Measurements from ENCODE around the gene GULP1.

The GULP1 gene

DNA sequence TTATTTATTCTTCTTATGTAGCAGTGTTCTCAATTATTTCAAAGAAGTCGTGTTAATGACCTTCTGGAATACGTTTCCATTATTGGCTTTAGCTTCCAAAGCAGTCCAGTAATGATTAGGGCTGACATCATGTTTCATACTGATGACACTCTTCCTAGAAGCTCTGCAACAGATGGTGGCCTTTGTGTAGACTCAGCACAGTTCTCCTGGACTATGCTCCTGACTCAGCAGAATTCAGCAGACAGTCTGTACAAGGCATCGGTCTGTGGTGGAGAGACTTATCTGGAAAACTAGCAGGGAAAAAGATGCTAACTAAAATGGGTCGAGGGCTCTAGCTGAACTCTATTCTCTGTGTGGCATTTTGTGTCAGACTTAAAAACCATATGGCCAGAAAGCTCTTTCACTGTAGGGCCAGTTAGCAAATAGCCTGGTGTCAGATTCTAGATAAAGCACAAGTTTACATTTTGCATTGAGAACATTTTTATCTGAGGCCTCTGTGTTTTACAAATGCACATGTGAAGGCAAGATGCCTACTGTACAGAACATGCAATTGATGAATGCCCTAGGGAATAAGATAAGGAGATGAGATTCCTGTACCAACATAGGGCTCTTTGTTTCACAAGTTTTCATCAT lies 35.1 kb downstream of the GULP1 start:
- no peak for DNase-seq

DNA sequence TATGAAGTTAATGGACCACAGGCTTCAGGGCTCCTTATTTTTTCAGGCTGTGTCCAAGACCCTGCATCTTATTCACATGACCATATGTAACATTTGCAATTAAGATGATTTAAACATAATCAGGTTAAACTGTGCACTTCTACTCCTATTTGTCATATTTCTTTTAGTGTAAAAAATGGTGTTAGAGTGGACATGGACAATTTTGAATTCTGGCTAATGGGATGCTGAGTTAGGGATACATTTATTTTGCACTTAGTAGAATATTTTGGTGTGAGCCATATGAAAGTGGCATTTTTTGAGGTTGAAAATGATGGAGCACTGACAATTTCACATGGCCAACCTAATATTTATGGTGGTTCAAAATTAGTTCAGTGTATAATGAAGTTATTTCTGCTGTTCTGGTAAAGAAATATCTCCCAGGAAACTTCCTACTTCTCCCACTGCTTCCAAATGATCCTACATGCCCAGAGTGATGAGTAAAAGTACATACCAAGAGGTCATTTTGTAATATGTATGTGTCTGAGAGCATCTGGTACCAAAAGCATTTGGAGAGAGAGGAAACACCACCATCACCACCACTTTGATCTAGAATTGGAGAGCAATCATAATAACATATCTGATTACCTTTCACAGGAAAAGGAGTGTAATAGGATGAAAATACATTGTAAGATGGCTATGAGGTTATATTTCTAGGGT lies 36.0 kb downstream of the GULP1 start:
- DNase-seq = no peak

DNA sequence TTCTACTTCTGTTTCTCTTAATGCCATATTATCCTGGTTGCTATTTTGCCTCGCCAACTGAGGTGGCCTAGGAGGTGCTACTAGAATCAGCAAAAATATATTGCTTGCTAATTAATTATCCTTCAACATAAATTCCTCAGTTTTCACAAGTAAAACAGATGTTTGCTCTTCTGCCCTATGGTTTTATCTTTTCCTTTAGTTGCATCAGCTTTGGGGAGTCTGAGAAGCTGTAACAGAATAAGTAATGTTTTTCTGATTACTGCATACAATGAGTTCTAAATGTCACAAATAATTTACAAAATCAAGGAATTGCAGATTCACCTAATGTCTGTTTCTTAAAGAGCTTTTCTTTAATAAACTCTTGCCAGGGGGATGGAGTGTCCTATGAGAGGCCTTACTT lies 36.7 kb downstream of the GULP1 start:
- no peak for DNase-seq

DNA sequence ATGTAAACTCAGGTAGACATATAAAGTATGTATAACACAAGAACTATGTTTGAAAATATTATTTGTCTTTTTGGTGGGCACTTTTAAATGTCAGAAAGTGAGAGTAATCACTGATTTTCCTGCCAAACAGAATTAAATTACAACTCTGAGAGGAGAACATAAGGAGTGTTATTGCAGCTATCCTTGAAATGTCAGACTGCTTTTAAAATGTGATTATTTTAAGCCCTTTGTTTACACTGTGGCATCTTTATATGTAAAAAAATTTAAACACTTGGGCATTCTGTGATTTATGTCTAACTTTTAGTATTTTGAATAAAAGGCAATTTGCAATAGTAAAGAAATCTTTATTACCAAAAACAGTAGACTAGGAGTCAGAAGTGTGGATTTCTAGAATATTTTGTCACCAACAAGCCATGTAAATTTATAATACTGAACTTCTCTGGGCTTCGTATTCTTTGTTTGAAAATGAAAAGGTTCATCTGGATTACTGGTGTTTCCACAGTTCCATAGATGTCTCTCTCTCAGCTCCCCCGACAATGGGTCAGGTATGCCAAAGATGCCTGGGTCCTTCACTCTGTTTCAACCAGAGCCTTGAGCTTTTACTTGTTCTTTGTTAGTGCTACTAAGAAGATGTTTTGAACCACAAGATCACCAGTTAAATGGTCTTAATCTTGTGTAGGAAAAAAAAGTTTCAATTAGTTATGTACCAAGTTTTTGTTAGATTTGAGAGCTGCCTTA lies 38.8 kb downstream of the GULP1 start:
- no peak for DNase-seq

DNA sequence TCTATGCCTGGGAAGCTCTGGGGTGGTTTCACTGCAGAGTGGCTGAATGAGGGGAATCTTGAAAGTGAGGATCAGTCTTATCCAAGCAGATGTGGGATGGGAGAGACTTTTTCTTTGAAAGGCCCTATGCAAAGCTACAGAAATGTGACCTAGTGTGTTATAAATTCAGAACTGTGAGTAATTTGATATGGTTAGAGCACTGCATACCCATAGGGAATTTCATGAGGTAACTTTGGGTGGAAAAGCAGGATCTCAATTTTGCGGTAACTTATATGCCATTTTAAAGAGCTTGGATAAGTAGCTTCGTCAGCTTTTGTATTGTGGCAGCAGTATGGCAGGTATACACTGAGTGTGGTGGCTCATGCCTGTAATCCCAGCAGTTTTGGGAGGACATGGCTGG lies 40.9 kb downstream of the GULP1 start:
- DNase-seq = no peak

DNA sequence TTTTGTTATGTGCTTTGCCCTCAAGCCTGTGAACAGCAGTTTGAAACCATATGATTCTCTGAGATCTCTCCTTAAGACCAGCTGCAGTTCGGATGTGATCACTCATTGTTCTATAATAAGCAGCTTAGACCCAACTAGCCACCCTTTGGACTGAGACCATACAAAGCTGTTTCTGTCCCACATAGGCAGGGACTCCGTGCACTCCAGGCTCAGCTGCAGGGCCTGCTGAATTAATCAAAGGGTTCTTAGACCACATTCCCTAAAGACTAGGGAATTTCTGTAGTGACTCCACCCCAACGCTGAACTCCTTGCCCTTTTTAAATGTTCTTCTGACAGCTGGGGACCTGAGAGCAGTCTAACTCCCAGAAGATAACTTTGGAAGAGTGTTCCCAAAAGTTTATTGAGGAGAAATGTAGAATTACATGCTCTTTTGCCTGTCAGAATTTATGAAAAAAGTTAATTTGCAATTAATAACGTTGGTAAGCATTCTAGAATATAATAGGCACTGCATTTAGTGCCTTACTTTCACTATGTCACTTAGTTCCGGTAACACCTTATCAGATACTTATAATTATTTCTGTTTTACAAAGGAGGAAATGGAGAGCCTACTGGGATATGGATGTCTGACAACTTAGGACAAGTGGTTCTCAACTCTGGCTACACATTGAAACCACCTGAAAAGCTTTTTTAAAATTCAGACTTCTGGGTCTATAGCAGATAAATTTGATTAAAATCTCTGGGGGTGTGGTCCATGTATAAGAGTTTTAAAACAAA lies 42.3 kb downstream of the GULP1 start:
- DNase-seq = no peak

DNA sequence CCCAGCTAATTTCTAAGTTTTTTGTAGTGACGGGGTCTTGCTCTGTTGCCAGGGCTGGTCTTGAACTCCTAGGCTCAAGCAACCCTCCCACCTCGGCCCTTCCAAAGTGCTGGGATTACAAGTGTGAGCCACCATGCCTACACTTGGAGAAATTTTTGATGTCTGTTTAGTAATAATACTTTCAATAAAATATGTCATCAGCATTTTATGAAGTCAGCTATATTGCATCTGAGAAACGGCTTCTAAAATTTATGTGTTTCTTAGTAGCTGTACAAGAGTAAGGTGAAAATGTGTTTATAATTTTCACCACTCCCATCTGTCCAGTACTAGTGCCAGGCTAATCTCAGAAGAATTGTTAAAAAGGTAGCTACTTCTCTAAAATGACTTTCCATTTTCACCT lies 46.8 kb downstream of the GULP1 start:
- DNase-seq = no peak

DNA sequence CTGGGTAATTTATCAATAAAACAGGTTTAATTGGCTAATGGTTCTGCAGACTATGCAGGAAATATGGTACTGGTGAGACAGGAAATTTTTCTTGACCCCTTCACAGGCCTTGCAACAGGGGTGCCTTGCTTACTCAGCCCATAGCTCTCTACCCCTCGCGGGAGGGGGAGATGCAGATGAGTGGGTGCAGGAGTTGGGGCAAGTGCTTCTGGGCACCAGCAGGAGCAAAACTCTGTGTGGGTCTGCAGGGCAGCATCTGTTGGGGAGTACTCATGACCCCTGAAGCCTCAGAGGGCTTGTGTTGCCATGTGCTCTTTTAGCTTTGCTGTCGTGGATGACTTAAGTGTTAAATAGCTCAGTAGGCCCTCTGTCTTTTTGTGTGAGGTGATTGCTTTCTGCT lies 48.6 kb downstream of the GULP1 start:
- no peak for DNase-seq

DNA sequence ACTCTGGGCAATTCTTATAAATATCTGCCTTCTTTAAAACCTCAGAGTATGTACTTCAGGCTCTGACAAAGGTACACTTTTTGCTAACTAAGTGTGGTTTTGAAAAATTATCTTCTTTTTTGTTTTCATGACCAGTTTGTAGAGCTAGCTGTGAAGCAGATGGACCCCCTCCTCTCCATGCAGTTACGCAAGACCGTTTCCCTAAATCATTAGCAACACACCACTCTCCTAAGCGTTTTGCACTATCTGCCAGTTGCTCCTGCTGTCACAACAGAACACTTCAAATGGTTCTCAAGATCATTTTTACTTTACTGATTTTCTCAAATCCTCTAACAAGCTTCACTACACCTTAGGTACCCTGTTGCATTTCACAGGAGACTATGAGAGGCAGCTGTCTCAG lies 53.3 kb downstream of the GULP1 start:
- no peak for DNase-seq

DNA sequence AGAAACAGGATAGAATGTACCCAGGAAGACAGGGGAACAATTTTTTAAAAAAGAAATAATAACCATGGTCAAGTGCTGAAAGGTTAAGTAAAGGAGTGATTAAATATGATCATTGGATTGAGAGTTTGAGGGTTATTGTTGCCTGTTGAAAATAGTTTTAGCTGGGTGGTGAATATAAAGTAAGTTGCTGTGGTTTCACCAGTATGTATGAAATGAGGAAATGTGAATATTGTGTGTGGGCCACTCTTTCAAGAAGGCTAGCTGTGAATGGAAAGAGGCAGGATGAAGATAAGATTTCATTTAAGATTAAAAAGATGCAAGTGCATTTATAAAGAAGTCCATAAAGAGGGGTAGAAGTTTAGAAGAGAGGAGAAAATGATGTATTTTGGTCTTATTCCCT lies 53.8 kb downstream of the GULP1 start:
- no peak for DNase-seq

DNA sequence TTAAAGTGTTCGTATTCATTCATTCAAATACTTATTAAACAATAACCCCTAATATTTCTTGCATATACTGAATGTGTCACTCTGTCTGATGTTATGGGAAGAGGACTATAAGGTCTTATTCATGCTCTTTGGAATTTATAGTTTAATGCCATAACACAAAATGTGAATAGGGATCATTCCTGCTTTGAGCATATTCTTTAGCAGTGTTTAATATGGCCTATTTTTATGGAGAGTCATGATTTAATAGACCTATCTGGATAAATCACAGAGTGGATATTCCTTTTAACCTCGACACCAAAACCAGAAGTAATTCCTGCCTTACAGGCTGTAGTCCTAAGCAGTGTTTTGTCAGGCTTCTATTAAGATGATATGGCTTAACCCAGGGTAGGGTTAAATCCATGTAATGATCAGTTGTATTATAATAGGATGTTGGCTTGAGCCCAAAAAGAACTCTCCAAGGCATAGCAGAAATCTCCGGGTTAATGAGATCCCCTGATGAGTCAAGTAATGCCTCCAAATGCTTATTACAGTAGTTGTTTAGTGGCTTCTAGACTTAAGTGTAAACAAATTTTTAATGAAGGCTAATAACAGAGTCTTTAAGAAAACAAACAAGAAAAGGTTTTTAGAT lies 54.3 kb downstream of the GULP1 start:
- no peak for DNase-seq

DNA sequence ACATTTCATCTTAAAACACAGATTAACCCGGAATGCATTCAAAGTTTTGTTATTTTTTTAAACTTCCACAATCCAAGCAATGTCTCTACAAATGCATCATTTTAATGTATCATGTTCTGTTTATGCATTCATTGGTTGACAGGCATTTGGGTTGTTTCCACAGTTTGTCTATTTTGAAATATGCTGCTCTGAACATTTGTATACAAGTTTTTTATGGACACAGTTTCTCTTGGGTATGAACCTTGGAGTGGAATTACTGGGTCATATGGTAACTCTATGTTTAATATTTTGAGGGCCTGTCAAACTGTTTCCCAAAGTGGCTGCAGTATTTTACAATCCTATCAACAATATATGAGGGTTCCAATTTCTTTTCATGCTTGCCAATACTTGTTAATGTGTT lies 57.3 kb downstream of the GULP1 start:
- DNase-seq = no peak

DNA sequence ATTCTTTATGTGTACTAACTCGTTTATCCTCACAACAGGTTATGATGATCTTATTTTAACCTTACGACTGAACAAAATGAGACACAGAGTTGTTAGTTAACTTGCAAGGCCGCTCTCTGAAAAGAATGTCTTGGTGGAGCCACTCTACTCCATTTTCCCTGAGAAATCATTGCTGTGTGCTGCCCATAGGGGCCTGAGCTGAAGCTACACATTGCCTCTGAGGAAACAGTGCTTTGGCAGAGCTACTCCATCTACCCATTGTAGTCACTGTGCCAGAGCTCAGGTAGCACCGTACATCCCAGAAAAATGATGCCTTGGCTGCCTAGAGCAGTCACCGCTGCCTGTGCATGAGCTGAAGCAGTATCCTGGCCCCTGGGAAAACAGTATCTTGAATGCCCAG lies 61.6 kb downstream of the GULP1 start:
- DNase-seq = no peak

DNA sequence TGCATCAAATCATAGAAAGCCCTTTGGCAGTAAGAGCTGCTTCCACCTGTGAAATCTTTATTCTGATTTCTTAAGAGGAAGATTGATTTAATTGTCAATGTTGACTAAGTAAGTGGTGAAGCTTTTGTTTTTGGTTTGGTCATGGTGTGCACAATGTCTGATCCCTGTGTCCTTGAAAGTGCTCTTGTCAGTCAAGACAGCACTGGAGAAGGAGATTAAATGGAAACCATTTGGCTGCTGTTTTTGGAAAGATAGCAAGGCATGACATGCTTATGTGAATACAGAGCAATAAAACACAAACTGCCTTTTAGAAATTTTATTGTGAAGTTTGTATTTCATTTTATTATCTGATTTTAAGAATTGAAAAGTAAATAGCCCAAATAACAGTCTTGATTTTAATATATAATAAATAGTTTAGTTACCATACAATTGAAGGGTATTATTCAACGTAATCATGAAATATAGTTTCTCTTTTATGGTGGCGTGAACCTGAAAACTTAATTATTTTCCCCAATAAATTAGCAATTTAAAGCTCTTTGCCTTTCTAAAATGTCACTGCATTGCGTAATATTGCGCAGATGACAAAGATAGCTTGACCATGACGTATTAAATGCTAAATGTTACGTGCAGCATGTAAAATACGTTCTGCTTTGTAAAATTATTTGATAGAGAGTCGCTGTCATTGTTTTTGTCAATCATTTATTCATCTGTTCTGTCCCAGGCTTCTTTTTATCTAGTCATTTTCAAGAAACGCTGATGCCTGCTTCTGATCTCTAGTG lies 69.0 kb downstream of the GULP1 start:
- no peak for DNase-seq

DNA sequence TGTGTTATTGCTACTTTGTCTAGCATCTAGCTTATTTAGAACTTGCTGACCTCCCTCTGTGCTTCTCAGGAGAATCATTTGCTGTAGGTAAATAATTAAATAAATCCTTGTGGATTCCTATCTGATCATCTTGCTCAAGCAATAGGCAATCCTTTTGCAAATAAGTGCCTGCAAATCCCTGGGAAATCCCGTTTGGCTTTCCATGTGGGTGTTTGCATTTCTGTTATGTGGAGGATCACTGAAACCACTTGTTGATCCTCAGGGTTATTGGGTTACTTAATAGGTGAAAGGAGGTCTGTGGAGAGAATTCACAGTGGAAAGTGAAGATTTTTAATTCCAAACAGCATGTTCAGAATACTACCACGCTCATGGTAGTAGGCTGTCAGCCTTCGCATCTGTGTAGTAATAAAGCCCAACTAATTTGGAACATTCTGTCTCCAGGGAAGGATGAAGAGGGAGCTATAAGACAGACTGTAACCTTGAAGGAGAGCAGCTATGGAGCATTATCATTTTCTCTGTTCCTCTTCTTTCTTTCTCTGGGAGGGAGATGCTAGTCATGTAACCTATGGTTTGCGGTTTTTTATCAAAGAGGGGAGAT lies 72.5 kb downstream of the GULP1 start:
- no peak for DNase-seq

DNA sequence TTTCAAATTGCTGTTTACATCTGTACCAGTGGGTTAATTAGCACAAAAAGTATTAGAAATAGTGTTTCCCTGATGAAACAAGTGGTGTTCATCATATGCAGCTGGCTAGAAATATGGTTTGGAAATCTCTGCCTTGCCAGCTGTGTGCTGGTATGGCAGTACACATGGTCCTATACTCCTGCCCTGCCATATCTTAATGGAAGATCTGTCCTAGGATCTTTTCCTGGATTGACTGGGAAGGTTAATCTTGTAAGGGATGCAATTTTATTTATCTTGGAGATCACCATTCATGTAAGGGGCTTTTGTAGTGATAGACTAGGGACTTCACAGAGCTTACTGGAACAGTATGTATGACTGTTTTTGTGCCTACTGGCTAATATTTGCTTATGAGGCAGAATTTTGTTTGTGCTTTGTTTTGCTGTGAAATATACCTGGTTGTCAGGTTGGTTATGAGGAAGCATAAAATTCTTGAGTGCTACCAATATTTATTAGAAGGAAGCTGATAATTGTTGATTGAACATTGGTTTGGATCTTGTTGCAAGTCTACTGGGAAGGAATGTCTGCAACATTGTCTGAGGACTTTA lies 73.5 kb downstream of the GULP1 start:
- no peak for DNase-seq

DNA sequence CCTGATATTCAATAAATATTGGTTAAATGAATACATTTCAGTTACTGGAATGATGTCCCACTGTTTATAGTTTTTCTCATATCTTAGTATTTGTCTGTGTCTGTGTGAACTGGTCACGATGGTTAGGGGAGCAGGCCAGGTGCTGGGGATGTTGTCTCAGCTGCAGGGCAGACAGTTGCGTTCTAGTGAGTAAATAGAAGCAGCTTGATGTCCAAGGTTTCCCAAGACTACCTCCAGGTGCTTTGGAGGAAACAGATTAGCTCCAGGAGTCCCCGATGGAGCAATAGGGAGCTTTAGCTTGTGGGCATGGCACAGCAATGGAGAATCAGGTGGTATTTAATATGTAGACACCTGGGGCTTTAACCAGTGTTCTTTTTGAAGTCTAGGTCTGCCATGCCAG lies 75.5 kb downstream of the GULP1 start:
- no peak for DNase-seq

DNA sequence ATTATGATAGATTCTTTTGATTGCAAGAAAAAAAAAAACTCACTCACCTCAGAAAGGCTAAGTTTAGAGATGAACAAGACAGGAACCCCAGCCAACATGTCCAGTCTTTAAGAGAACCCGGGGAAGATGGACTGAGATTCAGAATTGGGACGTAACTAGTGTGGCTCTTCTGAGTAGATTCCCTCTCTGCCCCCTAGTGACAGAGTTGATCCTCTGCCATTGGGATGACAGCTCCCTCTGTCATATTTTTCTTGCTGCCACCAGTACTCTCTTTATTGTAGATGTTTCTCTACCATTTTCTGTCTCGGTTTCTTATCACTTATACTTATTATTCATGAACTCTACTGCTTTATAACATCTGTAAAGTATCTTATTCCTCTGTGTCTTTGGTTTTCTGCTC lies 77.7 kb downstream of the GULP1 start:
- DNase-seq = peak; percentile 4 to 69

DNA sequence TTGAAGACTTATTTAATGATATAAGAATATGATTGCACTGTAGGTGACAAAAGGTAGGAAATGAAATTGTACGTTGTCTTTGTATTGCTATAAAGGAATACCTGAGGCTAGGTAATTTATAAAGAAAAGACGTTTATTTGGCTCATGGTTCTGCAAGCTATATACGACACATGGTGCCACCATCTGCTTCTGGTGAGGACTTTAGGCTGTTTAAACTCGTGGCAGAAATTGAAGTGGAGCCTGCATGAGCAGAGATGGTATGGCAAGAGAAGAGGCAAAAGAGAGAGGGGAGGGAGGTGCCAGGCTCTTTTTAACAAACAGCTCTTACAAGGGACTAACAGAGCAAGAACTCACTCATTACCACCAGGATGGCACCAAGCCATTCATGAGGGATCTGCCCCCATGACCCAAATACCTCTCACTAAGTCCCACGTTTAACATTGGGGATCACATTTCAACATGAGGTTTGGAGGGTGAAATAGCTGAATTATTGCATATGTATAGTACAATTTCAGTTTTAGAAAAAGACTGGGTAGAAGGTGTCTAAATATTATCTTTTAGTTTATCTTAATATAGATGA lies 86.8 kb downstream of the GULP1 start:
- DNase-seq = no peak

DNA sequence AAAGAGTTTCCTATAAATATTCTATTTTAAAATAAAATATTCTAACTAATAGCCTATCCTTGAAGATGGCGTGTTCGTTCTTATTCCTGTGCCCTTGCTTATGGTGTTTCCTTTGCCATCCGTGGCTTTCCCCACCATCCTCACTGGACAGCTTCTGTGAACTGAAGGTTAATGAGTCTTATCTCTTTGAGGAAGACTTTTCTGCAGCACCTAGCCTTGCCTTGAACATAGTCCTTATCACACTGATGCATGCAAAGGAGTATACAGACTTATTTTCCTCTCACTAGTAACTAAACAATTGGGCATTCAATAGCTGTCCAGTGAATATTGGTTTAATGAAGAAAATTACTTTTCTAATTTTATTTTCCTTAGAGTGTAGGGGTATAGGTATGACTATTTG lies 88.1 kb downstream of the GULP1 start:
- no peak for DNase-seq

DNA sequence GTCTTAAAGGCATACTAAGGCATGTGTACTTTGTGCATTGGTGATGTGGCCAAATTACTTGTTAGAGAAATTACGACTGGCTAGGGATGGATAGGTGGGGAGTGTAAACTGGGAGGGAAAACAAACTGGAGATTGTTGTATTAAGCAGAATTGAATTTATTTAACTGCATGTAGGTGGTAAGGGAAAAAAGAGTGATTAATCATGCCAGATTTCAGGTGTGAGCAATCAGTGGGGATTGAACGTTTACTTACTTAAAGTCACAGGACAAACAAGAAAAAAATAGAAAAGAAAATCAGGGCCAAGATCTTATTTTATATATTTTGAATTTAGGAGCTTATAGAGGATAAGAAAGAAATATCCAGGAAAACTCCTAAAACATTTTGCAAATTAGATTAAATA lies 88.6 kb downstream of the GULP1 start:
- DNase-seq = no peak

Measured in NCI-H526 (cell line).